GM23338 (cell line): ENCODE measurements around the gene OPN3. TPM values are rescaled to one million over a fixed set of nuclear protein-coding genes. Genes with fewer than 3 reads are reported as not detected.

Source experiments
- ATAC-seq: fragments of 200-7000 bp; cut with Tn5 transposase; 3 replicates; pipeline ENCODE4 v1.9.1; 2020
- DNase-seq: peaks from one replicate; pipeline ENCODE4 v3.0.0-alpha.2; 2015; ENCODE audit warnings: low spot score
- H2AFZ ChIP-seq: fragments of 200-600 bp; sonication (generic); 2 replicates; pipeline ENCODE4 v1.8.0; 2016; ENCODE audit warnings: antibody characterized with exemption, mild to moderate bottlenecking, moderate library complexity
- H3F3A ChIP-seq: fragments of 200-600 bp; sonication (generic); replicated peaks from 2 replicates; pipeline ENCODE4 v1.8.0; 2017; ENCODE audit warnings: antibody characterized with exemption, mixed run types, low read depth
- H3K27ac ChIP-seq: fragments of 200-600 bp; sonication (generic); 2 replicates; pipeline ENCODE4 v1.6.1; 2016; ENCODE audit warnings: low read depth
- H3K27me3 ChIP-seq: fragments of 200-600 bp; sonication (generic); 2 replicates; pipeline ENCODE4 v1.8.0; 2016; ENCODE audit warnings: mild to moderate bottlenecking, mixed run types, moderate library complexity; ENCODE audit not compliant: insufficient read depth
- H3K36me3 ChIP-seq: fragments of 200-600 bp; sonication (generic); 2 replicates; pipeline ENCODE4 v1.8.0; 2016; ENCODE audit warnings: mild to moderate bottlenecking; ENCODE audit not compliant: insufficient read depth
- H3K4me1 ChIP-seq: fragments of 200-600 bp; sonication (generic); 2 replicates; pipeline ENCODE4 v1.8.0; 2016; ENCODE audit warnings: mild to moderate bottlenecking, moderate library complexity; ENCODE audit not compliant: insufficient read depth
- H3K4me2 ChIP-seq: fragments of 200-600 bp; sonication (generic); 2 replicates; pipeline ENCODE4 v1.7.1; 2017; ENCODE audit warnings: mixed run types
- H3K4me3 ChIP-seq: fragments of 200-600 bp; sonication (generic); 2 replicates; pipeline ENCODE4 v1.6.1; 2016; ENCODE audit warnings: mixed run types
- H3K79me2 ChIP-seq: fragments of 200-600 bp; sonication (generic); replicated peaks from 2 replicates; pipeline ENCODE4 v1.8.0; 2017; ENCODE audit warnings: mild to moderate bottlenecking; ENCODE audit not compliant: insufficient read depth
- H3K9me2 ChIP-seq: fragments of 200-600 bp; sonication (generic); 2 replicates; pipeline ENCODE4 v1.8.0; 2017; ENCODE audit not compliant: insufficient read depth
- H4K20me1 ChIP-seq: fragments of 200-600 bp; sonication (generic); replicated peaks from 2 replicates; pipeline ENCODE4 v1.8.0; 2017; ENCODE audit warnings: mild to moderate bottlenecking; ENCODE audit not compliant: insufficient read depth
- H3K27ac Mint-ChIP-seq: 2 replicates; pipeline ENCODE4 v1.8.0; 2020; ENCODE audit warnings: inconsistent platforms, mild to moderate bottlenecking, moderate library complexity, mixed read lengths
- H3K27me3 Mint-ChIP-seq: 3 replicates; pipeline ENCODE4 v1.8.0; 2022; ENCODE audit warnings: low read depth, mild to moderate bottlenecking, moderate library complexity, mixed read lengths, inconsistent platforms; ENCODE audit not compliant: insufficient read depth, poor library complexity
- H3K36me3 Mint-ChIP-seq: 3 replicates; pipeline ENCODE4 v1.8.0; 2021; ENCODE audit warnings: low read depth, mild to moderate bottlenecking, inconsistent platforms, moderate library complexity, mixed read lengths
- H3K4me1 Mint-ChIP-seq: 3 replicates; pipeline ENCODE4 v1.8.0; 2020; ENCODE audit warnings: mild to moderate bottlenecking, inconsistent platforms, mixed read lengths
- H3K4me3 Mint-ChIP-seq: 3 replicates; pipeline ENCODE4 v1.8.0; 2021; ENCODE audit warnings: moderate library complexity, mild to moderate bottlenecking, inconsistent platforms, mixed read lengths
- H3K9me3 Mint-ChIP-seq: 3 replicates; pipeline ENCODE4 v1.8.0; 2020; ENCODE audit warnings: moderate library complexity, mild to moderate bottlenecking, inconsistent platforms, mixed read lengths
- EZH2 ChIP-seq: fragments of 200-600 bp; sonication (generic); IDR thresholded peaks from one replicate; pipeline ENCODE4 v1.8.0; 2017; ENCODE audit warnings: antibody characterized with exemption, mild to moderate bottlenecking, low read depth; ENCODE audit not compliant: unreplicated experiment
- EZH2phosphoT487 ChIP-seq: fragments of 200-600 bp; sonication (generic); IDR thresholded peaks from one replicate; pipeline ENCODE4 v1.8.1; 2018; ENCODE audit warnings: antibody characterized with exemption; ENCODE audit not compliant: unreplicated experiment
- JUNB ChIP-seq: IDR thresholded peaks from one replicate; pipeline ENCODE4 v1.6.1; 2016; ENCODE audit warnings: antibody characterized with exemption; ENCODE audit not compliant: unreplicated experiment
- NANOG ChIP-seq: IDR thresholded peaks from 2 replicates; pipeline ENCODE4 v1.6.1; 2016; ENCODE audit warnings: antibody characterized with exemption, borderline replicate concordance
- POLR2AphosphoS5 ChIP-seq: IDR thresholded peaks from 2 replicates; pipeline ENCODE4 v1.6.1; 2016; ENCODE audit warnings: antibody characterized with exemption, low read depth
- REST ChIP-seq: IDR thresholded peaks from one replicate; pipeline ENCODE4 v1.6.1; 2018; ENCODE audit warnings: antibody characterized with exemption; ENCODE audit not compliant: unreplicated experiment
- ZNF114 ChIP-seq: fragments of 250-450 bp; sonication (Bioruptor Pico); IDR thresholded peaks from 2 replicates; pipeline ENCODE4 v1.5.0; 2020; ENCODE audit warnings: mild to moderate bottlenecking, moderate library complexity
- ZNF462 ChIP-seq: fragments of 250-450 bp; sonication (Bioruptor Pico); IDR thresholded peaks from 2 replicates; pipeline ENCODE4 v1.5.0; 2020; ENCODE audit warnings: mild to moderate bottlenecking, moderate library complexity
- polyA plus RNA-seq: library from polyadenylated mRNA; unstranded; fragments of >200 nt; fragmentation: Nextera tagmentation; extraction: Ambion mirVana; gene quantifications from 2 replicates; pipeline ENCODE4 v1.2.1, GENCODE V29; 2016
- total RNA-seq: library from RNA; depleted of rRNA; stranded (reverse); fragments of >200 nt; shearing (Covaris generic); gene quantifications from 2 replicates; pipeline ENCODE4 v1.2.3, GENCODE V29; 2014
- TF ChIP-seq, protein P1 (sequence below), 2 experiments: fragments of 200-600 bp in 1 of 2; sonication (generic) in 1 of 2; conservative IDR thresholded peaks; 2 replicates each; pipeline versions ENCODE4 v1.5.1 to v1.6.1; 2016 to 2017; ENCODE audit warnings: antibody characterized with exemption in 2 of 2, low read depth in 2 of 2, mild to moderate bottlenecking in 2 of 2, moderate library complexity in 1 of 2

The OPN3 gene
- total and polyA plus RNA-seq, 2 experiments from 2014 or later: 23.7 to 46.8 TPM

- no peak overlapping the region for H2AFZ ChIP-seq
- Mint-ChIP-seq H3K9me3 (no peaks in the 10 kb centered on the region), H3K27me3 (no peaks in the 10 kb centered on the region), H3K4me1 (peaks cover 10% of the 10 kb centered on the region; the same call in 2 of the 3 replicates), H3K27ac (no peak overlapping the region), H3K36me3 (no peaks in the 10 kb centered on the region), H3K4me3 (no peak overlapping the region)
- H4K20me1 ChIP-seq: no peaks in the 10 kb centered on the region
- no peaks in the 10 kb centered on the region for H3K36me3 ChIP-seq
- no peaks in the 10 kb centered on the region for H3K79me2 ChIP-seq
- no peak overlapping the region for H3K4me3 ChIP-seq
- H3K9me2 ChIP-seq: no peaks in the 10 kb centered on the region
- no peaks in the 10 kb centered on the region for H3K27me3 ChIP-seq
- H3K4me1 ChIP-seq: no peaks in the 10 kb centered on the region; the same call in 1 of the 2 replicates
- no peak overlapping the region for H3K4me2 ChIP-seq
- TF ChIP-seq NANOG (no peak), EZH2 (no peak)
- TF ChIP-seq, protein P1, sequence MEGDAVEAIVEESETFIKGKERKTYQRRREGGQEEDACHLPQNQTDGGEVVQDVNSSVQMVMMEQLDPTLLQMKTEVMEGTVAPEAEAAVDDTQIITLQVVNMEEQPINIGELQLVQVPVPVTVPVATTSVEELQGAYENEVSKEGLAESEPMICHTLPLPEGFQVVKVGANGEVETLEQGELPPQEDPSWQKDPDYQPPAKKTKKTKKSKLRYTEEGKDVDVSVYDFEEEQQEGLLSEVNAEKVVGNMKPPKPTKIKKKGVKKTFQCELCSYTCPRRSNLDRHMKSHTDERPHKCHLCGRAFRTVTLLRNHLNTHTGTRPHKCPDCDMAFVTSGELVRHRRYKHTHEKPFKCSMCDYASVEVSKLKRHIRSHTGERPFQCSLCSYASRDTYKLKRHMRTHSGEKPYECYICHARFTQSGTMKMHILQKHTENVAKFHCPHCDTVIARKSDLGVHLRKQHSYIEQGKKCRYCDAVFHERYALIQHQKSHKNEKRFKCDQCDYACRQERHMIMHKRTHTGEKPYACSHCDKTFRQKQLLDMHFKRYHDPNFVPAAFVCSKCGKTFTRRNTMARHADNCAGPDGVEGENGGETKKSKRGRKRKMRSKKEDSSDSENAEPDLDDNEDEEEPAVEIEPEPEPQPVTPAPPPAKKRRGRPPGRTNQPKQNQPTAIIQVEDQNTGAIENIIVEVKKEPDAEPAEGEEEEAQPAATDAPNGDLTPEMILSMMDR (conservative IDR thresholded peaks at IDR 0.05; ENCODE audit: low read depth in 2 of 2): no peak
- no peak for DNase-seq
- no peak overlapping the region for H3K27ac ChIP-seq
- ATAC-seq: no peak
- no peaks in the 10 kb centered on the region for H3F3A ChIP-seq
These were observed 26.2 kb upstream of the OPN3 start for GRCh38 chr1:241666419-241666818.

DNA sequence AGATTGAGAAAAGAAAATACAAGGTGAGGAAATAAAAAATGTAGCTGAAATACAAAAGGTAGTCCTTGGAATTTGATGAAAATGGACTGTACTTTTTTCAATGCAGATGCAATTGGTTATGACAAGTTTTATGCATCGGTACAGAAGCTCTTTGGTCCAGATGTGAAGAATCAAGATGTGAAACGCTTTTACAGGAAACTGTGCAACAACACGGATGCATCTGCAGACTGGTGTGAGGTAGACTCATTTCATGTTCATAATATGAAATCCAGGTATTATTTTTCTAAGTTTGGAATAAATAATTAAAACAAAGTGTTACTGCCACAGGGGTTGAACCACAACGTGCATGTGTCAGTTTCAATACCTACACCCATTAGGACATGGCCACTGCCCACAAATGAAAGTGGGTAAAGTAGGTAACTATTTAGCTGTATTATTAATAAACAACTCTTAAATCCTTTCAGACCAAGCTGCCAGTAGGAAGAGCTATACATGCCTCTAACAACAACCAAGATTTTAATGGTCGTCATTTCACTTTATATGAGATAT is 20.3 kb upstream of the OPN3 start:
- Mint-ChIP-seq H3K27ac (no peak overlapping the region), H3K9me3 (no peaks in the 10 kb centered on the region), H3K4me1 (peaks cover 6% of the 10 kb centered on the region; the same call in 1 of the 3 replicates), H3K36me3 (no peaks in the 10 kb centered on the region), H3K4me3 (no peak overlapping the region), H3K27me3 (no peaks in the 10 kb centered on the region)
- Histone ChIP-seq H4K20me1 (no peaks in the 10 kb centered on the region), H3F3A (no peaks in the 10 kb centered on the region), H3K36me3 (no peaks in the 10 kb centered on the region), H3K9me2 (no peaks in the 10 kb centered on the region), H3K4me1 (no peaks in the 10 kb centered on the region; the same call in 1 of the 2 replicates), H3K4me3 (no peak overlapping the region), H3K27ac (no peak overlapping the region), H3K27me3 (no peaks in the 10 kb centered on the region), H3K79me2 (no peaks in the 10 kb centered on the region), H2AFZ (no peak overlapping the region), H3K4me2 (no peak overlapping the region)
- DNase-seq (no peak), ATAC-seq (no peak)
- no peak for TF ChIP-seq POLR2AphosphoS5
- no peak for TF ChIP-seq REST
- TF ChIP-seq EZH2: no peak
- no peak for TF ChIP-seq EZH2phosphoT487
- TF ChIP-seq JUNB: no peak
- no peak for TF ChIP-seq ZNF114
- no peak for TF ChIP-seq ZNF462
